ENCODE data around the gene FMN1. TPM values are rescaled to one million over a fixed set of nuclear protein-coding genes. Genes with fewer than 3 reads are reported as not detected.

FMN1 gene
- total RNA-seq, 1 experiment from 2014 or later: 2.4 TPM

DNA sequence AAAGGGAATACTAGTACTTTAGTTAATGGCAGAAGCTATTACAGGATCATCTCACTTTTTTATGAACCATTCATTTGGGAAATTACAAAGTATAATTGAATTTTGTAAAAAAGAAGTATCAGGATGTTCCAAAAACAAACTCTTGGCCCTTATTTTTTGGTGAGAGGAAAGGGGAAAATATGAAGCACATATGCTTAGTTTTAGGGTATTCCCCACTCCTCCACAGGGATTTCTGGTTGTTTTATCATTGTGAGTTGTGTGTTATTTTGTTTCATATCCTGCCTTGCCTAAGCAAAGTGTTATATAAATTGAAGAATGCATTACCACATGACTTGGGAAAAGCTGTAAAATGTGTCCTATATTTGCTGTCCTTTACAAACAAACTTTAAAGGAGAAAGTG is 227.0 kb downstream of the FMN1 start:
- no TSS peak for BruUV-seq (replicated peaks)
- no peak for DNase-seq
- TF ChIP-seq, protein P1, sequence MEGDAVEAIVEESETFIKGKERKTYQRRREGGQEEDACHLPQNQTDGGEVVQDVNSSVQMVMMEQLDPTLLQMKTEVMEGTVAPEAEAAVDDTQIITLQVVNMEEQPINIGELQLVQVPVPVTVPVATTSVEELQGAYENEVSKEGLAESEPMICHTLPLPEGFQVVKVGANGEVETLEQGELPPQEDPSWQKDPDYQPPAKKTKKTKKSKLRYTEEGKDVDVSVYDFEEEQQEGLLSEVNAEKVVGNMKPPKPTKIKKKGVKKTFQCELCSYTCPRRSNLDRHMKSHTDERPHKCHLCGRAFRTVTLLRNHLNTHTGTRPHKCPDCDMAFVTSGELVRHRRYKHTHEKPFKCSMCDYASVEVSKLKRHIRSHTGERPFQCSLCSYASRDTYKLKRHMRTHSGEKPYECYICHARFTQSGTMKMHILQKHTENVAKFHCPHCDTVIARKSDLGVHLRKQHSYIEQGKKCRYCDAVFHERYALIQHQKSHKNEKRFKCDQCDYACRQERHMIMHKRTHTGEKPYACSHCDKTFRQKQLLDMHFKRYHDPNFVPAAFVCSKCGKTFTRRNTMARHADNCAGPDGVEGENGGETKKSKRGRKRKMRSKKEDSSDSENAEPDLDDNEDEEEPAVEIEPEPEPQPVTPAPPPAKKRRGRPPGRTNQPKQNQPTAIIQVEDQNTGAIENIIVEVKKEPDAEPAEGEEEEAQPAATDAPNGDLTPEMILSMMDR (conservative IDR thresholded peaks at IDR 0.05; ENCODE audit: low read depth, low read length): no peak
- TF ChIP-seq EZH2phosphoT487 (IDR thresholded peaks at IDR 0.05; ENCODE audit: borderline replicate concordance, low read length): no peak
- TF ChIP-seq EZH2 (IDR thresholded peaks at IDR 0.05; ENCODE audit: low read length, unreplicated experiment): no peak
- Histone ChIP-seq H3K9ac (ENCODE audit: low read length) (no peak overlapping the region), H3K4me3 (ENCODE audit: low read length) (no peak overlapping the region), H3F3A (ENCODE audit: low read length, unreplicated experiment) (no peaks in the 10 kb centered on the region), H3K9me2 (replicated peaks; ENCODE audit: low read length) (no peaks in the 10 kb centered on the region), H3K4me1 (ENCODE audit: insufficient read depth, low read length) (peaks cover 3% of the 10 kb centered on the region; the same call in 1 of the 2 replicates), H3K4me2 (ENCODE audit: low read length) (no peak overlapping the region), H3K36me3 (ENCODE audit: low read depth, low read length) (no peaks in the 10 kb centered on the region), H4K20me1 (ENCODE audit: low read length) (no peaks in the 10 kb centered on the region), H3K27ac (ENCODE audit: low read length) (no peak overlapping the region), H2AFZ (ENCODE audit: low read length) (no peak overlapping the region), H3K9me3 (ENCODE audit: low read length) (no peaks in the 10 kb centered on the region), H3K27me3 (ENCODE audit: low read length) (no peaks in the 10 kb centered on the region), H3K79me2 (ENCODE audit: low read length) (no peaks in the 10 kb centered on the region)
- intact Hi-C loops (cut with micrococcal nuclease): no loop called here
- no peak for ATAC-seq
- ChIA-PET POLR2A (ENCODE audit: unreplicated experiment) (no interaction called here), CTCF (no interaction called here)

DNA sequence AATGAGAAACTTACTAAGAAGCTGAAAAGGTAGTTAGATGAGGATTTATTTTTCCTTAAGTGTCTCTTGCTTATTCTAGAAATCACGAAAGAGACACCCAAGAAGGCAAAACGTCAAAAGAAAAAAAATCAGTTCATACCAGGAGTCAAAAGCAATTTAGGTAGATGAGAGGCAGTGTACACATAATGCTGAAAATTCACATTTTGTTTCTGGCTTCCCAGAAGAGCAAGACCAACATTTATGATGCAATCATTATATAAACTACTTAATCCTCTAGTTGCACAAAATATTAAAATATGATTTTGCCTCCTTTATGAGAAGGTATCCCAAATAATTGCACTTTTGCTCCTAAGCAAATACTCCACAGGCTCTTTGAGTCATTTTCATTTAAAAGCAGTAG is 228.0 kb downstream of the FMN1 start:
- Histone ChIP-seq H3K4me1 (ENCODE audit: insufficient read depth, low read length) (no peaks in the 10 kb centered on the region), H3K79me2 (ENCODE audit: low read length) (no peaks in the 10 kb centered on the region), H2AFZ (ENCODE audit: low read length) (no peak overlapping the region), H3F3A (ENCODE audit: low read length, unreplicated experiment) (no peaks in the 10 kb centered on the region), H4K20me1 (ENCODE audit: low read length) (no peaks in the 10 kb centered on the region), H3K9me3 (ENCODE audit: low read length) (no peaks in the 10 kb centered on the region), H3K27ac (ENCODE audit: low read length) (no peak overlapping the region), H3K36me3 (ENCODE audit: low read depth, low read length) (no peaks in the 10 kb centered on the region), H3K4me3 (ENCODE audit: low read length) (no peak overlapping the region), H3K9me2 (replicated peaks; ENCODE audit: low read length) (no peaks in the 10 kb centered on the region), H3K9ac (ENCODE audit: low read length) (no peak overlapping the region), H3K4me2 (ENCODE audit: low read length) (no peak overlapping the region), H3K27me3 (ENCODE audit: low read length) (no peaks in the 10 kb centered on the region)
- CTCF ChIA-PET: no interaction called here
- intact Hi-C loops (cut with micrococcal nuclease): no loop called here
- DNase-seq: no peak
- POLR2A ChIA-PET (ENCODE audit: unreplicated experiment): interaction anchor here (0.5 kb wide), 1 partner anchor 89 kb away, joined by 3 read pairs; no protein-coding TSS in a partner anchor
- no peak for ATAC-seq
- BruUV-seq (replicated peaks): no TSS peak
- TF ChIP-seq, protein P1 (conservative IDR thresholded peaks at IDR 0.05; ENCODE audit: low read depth, low read length): no peak
- no peak for TF ChIP-seq EZH2phosphoT487 (IDR thresholded peaks at IDR 0.05; ENCODE audit: borderline replicate concordance, low read length)
- TF ChIP-seq EZH2 (IDR thresholded peaks at IDR 0.05; ENCODE audit: low read length, unreplicated experiment): no peak

DNA sequence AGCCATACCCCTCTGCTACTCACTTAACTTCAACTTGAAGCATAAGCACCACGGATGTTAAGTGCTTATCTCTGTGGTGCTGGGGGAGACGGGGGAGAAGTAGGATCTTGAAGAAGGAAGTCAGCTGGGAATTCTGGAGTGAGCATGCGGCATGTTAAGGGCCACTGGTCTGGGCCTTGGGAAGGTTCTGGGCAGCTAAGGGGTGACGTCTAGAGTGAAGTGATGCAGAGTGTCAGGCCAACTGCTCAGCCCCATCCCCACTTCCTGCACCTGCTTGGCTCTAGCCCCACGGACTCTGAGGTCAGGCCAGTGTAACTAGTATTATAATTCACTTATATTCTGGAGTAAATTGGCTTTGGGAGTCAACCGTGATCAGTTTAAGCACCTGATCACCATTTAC is 228.6 kb downstream of the FMN1 start:
- H2AFZ ChIP-seq (ENCODE audit: low read length): no peak overlapping the region
- no peak overlapping the region for H3K4me3 ChIP-seq (ENCODE audit: low read length)
- no peaks in the 10 kb centered on the region for H3K36me3 ChIP-seq (ENCODE audit: low read depth, low read length)
- no peak overlapping the region for H3K27ac ChIP-seq (ENCODE audit: low read length)
- no peaks in the 10 kb centered on the region for H4K20me1 ChIP-seq (ENCODE audit: low read length)
- POLR2A ChIA-PET (ENCODE audit: unreplicated experiment): interaction anchor here (0.5 kb wide), 1 partner anchor 90 kb away, joined by 3 read pairs; no protein-coding TSS in a partner anchor
- H3F3A ChIP-seq (ENCODE audit: low read length, unreplicated experiment): no peaks in the 10 kb centered on the region
- H3K9ac ChIP-seq (ENCODE audit: low read length): no peak overlapping the region
- H3K4me1 ChIP-seq (ENCODE audit: insufficient read depth, low read length): no peaks in the 10 kb centered on the region
- no peaks in the 10 kb centered on the region for H3K9me2 ChIP-seq (replicated peaks; ENCODE audit: low read length)
- H3K9me3 ChIP-seq (ENCODE audit: low read length): no peaks in the 10 kb centered on the region
- CTCF ChIA-PET: no interaction called here
- no TSS peak for BruUV-seq (replicated peaks)
- ATAC-seq: no peak
- DNase-seq: no peak
- no peak overlapping the region for H3K4me2 ChIP-seq (ENCODE audit: low read length)
- H3K27me3 ChIP-seq (ENCODE audit: low read length): no peaks in the 10 kb centered on the region
- H3K79me2 ChIP-seq (ENCODE audit: low read length): no peaks in the 10 kb centered on the region
- intact Hi-C loops (cut with micrococcal nuclease): no loop called here
- no peak for TF ChIP-seq EZH2phosphoT487 (IDR thresholded peaks at IDR 0.05; ENCODE audit: borderline replicate concordance, low read length)
- TF ChIP-seq EZH2 (IDR thresholded peaks at IDR 0.05; ENCODE audit: low read length, unreplicated experiment): no peak
- TF ChIP-seq, protein P1 (conservative IDR thresholded peaks at IDR 0.05; ENCODE audit: low read depth, low read length): no peak

Data from PC-3 (cell line).